Measurements from ENCODE around the gene MALRD1. TPM values are rescaled to one million over a fixed set of nuclear protein-coding genes. Genes with fewer than 3 reads are reported as not detected.

The MALRD1 gene
- total RNA-seq, 1 experiment from 2014 or later: not detected

DNA sequence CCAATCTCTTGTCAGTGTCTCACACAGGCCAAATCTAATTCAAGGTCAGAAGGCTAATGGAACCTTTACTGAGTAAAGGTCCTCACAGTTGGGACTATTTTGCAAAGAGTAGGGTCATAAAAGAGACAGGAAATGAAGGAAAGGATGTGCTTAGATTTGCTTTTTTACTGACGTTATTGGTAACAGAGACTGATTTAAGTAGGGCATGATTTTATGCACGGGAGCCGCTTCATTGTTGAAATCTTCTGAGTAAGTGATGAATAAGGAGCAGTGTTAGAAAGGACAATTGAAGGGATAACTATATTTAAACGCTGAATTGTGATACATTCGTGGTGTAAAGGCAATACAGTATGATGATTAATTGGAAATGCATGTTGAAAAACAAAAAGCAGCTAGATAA is 261.5 kb downstream of the MALRD1 start:
- TF ChIP-seq CTCF (IDR thresholded peaks at IDR 0.05): no peak
- TF ChIP-seq POLR2AphosphoS5 (IDR thresholded peaks at IDR 0.05; ENCODE audit: low read depth, low read length): no peak
- no peak for TF ChIP-seq TCF7L2 (IDR thresholded peaks at IDR 0.05; ENCODE audit: low read depth, low read length)
- TF ChIP-seq SIN3A (IDR thresholded peaks at IDR 0.05; ENCODE audit: borderline replicate concordance, insufficient read depth, low read depth, low read length): no peak
- TF ChIP-seq, protein P1, sequence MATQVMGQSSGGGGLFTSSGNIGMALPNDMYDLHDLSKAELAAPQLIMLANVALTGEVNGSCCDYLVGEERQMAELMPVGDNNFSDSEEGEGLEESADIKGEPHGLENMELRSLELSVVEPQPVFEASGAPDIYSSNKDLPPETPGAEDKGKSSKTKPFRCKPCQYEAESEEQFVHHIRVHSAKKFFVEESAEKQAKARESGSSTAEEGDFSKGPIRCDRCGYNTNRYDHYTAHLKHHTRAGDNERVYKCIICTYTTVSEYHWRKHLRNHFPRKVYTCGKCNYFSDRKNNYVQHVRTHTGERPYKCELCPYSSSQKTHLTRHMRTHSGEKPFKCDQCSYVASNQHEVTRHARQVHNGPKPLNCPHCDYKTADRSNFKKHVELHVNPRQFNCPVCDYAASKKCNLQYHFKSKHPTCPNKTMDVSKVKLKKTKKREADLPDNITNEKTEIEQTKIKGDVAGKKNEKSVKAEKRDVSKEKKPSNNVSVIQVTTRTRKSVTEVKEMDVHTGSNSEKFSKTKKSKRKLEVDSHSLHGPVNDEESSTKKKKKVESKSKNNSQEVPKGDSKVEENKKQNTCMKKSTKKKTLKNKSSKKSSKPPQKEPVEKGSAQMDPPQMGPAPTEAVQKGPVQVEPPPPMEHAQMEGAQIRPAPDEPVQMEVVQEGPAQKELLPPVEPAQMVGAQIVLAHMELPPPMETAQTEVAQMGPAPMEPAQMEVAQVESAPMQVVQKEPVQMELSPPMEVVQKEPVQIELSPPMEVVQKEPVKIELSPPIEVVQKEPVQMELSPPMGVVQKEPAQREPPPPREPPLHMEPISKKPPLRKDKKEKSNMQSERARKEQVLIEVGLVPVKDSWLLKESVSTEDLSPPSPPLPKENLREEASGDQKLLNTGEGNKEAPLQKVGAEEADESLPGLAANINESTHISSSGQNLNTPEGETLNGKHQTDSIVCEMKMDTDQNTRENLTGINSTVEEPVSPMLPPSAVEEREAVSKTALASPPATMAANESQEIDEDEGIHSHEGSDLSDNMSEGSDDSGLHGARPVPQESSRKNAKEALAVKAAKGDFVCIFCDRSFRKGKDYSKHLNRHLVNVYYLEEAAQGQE (IDR thresholded peaks at IDR 0.05; ENCODE audit: insufficient read depth in 1 of 2, low read depth in 2 of 2, low read length in 1 of 2): no peak
- no peaks in the 10 kb centered on the region for H3K4me1 ChIP-seq (ENCODE audit: control insufficient read depth, insufficient read depth, low read length)
- DNase-seq (ENCODE audit: low read depth, low spot score) (no peak), ATAC-seq (no peak)
- no peak overlapping the region for H3K4me3 ChIP-seq (ENCODE audit: low read depth in 2 of 2, low read length in 2 of 2)
- ChIA-PET POLR2A (no interaction called here), CTCF (no interaction called here)
- no peaks in the 10 kb centered on the region for H3K36me3 ChIP-seq (ENCODE audit: control insufficient read depth, insufficient read depth, low read length)
- H3K9me3 ChIP-seq (ENCODE audit: control insufficient read depth, insufficient read depth, low read depth, low read length): no peaks in the 10 kb centered on the region
- H3K27me3 ChIP-seq (ENCODE audit: control insufficient read depth, insufficient read depth, low read length): no peaks in the 10 kb centered on the region
- in situ Hi-C loops (cut with HindIII; ENCODE audit: low pct_unique_long_range_greater_than_20kb, low sequenced_read_pairs): no loop called here
- BruUV-seq (replicated peaks): no TSS peak
- H3K27ac ChIP-seq (ENCODE audit: low read length): no peak overlapping the region
- intact Hi-C loops (cut with micrococcal nuclease; ENCODE audit: unreplicated experiment): no loop called here

- no peaks in the 10 kb centered on the region for H3K27me3 ChIP-seq (ENCODE audit: control insufficient read depth, insufficient read depth, low read length)
Measured at GRCh38 chr10:19316204-19316870, 267.7 kb downstream of the MALRD1 start.

More at GRCh38 chr10:19316204-19316870, 267.7 kb downstream of the MALRD1 start:
- BruUV-seq (replicated peaks): no TSS peak
- in situ Hi-C loops (cut with HindIII; ENCODE audit: low pct_unique_long_range_greater_than_20kb, low sequenced_read_pairs): no loop called here
- H3K9me3 ChIP-seq (ENCODE audit: control insufficient read depth, insufficient read depth, low read depth, low read length): no peaks in the 10 kb centered on the region
- no peak for DNase-seq (ENCODE audit: low read depth, low spot score)
- intact Hi-C loops (cut with micrococcal nuclease; ENCODE audit: unreplicated experiment): no loop called here
- H3K27ac ChIP-seq (ENCODE audit: low read length): no peak overlapping the region
- no peaks in the 10 kb centered on the region for H3K36me3 ChIP-seq (ENCODE audit: control insufficient read depth, insufficient read depth, low read length)
- H3K4me1 ChIP-seq (ENCODE audit: control insufficient read depth, insufficient read depth, low read length): no peaks in the 10 kb centered on the region
- CTCF ChIA-PET: no interaction called here
- TF ChIP-seq TCF7L2 (IDR thresholded peaks at IDR 0.05; ENCODE audit: low read depth, low read length) (no peak), CTCF (IDR thresholded peaks at IDR 0.05) (no peak), SIN3A (IDR thresholded peaks at IDR 0.05; ENCODE audit: borderline replicate concordance, insufficient read depth, low read depth, low read length) (no peak), POLR2AphosphoS5 (IDR thresholded peaks at IDR 0.05; ENCODE audit: low read depth, low read length) (no peak)
- TF ChIP-seq, protein P1 (IDR thresholded peaks at IDR 0.05; ENCODE audit: insufficient read depth in 1 of 2, low read depth in 2 of 2, low read length in 1 of 2): no peak
- ATAC-seq: no peak
- POLR2A ChIA-PET: no interaction called here
- H3K4me3 ChIP-seq (ENCODE audit: low read depth in 2 of 2, low read length in 2 of 2): no peak overlapping the region

Measured in Panc1 (cell line).